GOT3 (cell line): ENCODE measurements around the gene ZNF516.

Experiments used
- DNase-seq: peaks from one replicate; lab custom pipeline; 2025; ENCODE audit warnings: mixed read lengths; lab: John Stamatoyannopoulos, UW

Gene ZNF516

DNA sequence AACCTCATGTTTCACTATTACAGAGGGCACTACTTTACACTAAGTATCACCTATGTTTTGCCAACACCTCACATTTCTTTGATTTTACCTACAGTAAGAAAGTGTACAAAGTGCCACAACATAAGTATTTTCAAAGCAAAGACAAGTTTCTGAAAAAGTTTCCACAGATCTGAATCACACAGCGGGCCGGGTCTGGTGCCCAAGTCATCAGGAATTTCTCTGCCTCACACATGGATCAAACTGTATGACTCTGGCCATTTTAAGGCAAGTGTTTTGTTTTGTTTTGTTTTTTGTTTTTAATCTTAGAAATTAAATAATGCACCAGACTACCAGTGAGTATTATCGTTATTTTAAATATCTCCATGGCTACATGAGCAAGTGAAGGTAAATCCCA lies 73.4 kb downstream of the ZNF516 start:
- DNase-seq: no peak

DNA sequence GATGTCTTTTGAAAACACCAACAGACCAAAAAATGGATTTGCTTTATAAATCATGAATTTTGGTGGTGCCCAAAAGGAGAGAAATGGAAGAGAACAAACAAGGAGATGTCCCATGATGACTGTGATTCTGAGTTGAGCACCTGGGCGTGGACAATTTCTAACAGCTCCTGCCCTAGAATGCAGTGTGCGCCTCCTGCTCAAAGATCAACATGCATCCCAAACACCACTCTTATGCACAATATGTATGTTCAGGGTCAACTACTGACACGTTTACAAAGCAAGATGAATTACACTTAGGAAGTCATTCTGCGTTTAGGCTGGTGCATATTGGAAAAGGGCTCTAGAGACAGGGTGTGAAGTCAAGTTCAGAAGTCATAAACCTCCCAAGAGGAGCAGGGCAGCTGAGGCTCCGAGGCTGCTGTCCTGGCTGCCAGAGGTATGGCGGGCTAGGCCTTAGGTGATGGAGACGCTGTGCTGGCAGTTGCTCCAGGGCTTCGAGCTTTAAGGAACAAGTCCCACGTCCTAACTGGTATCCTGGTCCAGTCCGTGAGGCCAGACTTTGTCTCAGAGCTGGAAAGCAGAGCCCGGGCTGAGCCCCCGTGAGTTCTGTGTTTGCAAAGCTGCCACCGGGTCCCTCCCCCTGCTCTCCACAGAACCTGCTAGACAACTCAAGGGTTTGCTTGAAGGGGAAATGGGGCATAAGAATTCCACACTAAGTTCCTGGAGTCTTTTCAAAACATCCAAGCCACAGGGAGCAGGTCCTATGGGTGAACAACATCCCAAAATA lies 74.0 kb downstream of the ZNF516 start:
- DNase-seq: no peak

- no peak for DNase-seq
Observed at GRCh38 chr18:76419811-76420210, 75.2 kb downstream of the ZNF516 start.

DNA sequence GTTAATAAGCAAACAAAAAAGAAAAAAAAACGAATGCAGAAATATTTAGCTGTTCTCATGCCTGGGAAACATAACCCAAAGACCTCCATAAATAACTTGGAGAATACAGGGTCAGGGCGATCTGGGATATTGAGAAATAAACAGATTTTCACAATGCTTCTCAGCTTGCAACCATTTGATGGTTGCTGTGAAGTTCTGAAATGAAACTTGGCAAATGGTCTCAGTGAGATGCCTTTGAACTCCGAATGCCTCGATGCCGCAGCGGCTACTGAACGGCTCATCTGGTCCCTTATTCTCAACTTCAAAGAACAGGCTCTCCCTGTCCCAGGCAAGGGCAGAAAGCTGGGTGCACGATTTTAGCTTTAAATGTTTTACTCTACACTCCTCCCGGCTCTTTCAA lies 78.1 kb downstream of the ZNF516 start:
- no peak for DNase-seq

GRCh38 chr18:76414936-76415621 lies 80.0 kb downstream of the ZNF516 start:
- DNase-seq: no peak

- DNase-seq: no peak
Observed at GRCh38 chr18:76412818-76413565, 82.0 kb downstream of the ZNF516 start.

DNA sequence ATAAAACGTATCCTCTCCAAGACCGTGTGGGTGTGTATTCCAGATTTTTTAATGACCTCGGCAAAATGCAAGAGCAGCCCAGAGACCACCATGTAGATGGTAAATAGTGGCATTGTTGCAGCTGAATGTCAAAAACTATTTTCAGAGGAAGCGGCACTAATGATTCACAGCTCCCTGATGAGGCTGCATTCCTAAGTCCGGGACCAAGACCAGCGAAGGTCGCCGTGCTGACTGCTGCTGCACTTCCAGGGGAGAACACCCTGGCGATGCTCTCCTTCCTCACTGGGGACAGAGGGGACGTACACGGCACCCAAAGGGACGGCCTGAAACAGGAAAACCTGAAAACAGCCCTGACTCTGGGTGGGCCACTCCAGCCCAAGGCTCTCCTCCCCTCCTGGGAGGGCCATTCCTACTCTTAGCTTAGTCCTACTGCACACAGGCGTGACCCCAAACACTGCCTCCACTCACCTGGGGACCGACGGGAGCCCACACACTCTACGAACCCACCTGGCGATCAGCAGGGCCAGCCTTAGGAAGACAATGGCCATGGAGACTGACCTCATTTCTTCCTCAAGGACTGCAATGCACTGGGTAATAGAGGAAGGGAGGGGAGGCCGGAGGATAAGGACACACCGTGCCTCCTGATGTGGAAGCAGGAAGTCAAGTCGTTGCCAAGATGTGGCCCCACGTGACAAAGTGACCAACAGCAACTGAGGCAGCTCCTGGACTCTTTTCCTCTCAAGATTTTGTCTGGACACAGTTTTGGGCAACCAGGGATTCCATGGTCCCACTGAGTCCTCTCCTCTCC lies 82.8 kb downstream of the ZNF516 start:
- DNase-seq: no peak

DNA sequence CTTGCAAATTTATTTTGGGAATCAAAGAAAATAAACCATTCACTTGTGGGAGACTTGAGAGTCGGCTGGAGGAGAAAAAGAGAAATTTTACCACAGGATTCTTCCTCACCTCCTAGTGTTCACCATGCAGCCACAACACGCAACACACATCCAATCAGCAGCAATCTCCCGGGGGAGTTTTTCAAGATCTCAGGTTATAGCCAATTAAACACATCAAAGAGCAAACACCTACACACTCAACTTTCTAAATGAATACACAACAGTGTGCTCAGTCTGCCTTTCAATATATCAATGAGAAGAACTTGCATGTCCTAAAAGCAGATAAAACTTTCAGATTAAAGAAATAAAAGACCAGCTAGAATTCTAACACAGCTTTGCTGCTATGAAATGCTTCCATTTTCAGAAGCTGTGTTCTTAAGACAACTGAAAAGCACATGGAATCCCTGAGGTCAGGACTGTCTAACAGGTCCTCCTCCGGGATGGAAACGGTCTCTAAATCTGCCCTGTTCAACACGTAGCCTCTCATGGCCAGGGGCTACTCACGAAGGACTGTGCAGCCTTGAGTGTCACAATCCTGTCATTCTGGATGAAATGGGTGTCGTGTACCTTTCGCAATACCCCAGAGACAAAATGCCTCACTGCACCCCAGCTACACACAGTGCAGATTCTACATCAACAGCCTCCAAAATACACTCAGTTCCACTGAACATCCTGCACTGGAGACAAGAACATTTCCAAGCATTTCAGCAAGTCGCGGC lies 84.2 kb downstream of the ZNF516 start:
- no peak for DNase-seq

GRCh38 chr18:76410033-76410432 lies 85.0 kb downstream of the ZNF516 start:
- no peak for DNase-seq

DNA sequence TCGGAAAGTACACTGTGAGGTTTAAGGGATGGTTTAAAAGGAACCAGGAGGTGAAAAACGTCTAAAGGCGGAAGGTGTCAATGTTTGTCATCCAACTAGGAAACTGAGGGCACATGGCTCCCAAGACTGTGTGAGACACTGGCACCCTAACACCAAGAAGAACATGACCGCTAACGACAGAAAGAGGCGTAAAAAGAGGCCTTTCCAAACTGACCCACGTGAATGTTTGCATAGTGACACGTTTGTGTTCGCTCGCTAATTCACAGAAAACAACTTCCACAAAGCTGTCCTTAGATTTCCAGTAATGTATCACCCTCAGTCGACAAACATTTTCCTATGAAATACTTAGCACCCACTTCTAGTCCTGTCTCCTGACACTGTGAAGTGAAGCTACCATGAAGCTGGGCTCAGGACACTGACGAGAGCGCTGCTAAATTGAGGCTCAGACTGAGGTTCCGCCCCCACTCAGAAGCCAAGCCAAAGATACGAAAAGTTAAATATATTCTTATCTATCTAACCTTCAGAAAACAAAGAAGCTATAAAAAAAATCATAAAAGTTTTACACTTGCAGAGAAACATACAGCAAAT lies 86.5 kb downstream of the ZNF516 start:
- no peak for DNase-seq

- DNase-seq: no peak
Observed at GRCh38 chr18:76407681-76408080, 87.4 kb downstream of the ZNF516 start.

GRCh38 chr18:76406791-76407190 lies 88.3 kb downstream of the ZNF516 start:
- no peak for DNase-seq

GRCh38 chr18:76405681-76406356 lies 89.2 kb downstream of the ZNF516 start:
- DNase-seq: no peak

GRCh38 chr18:76405280-76405679 lies 89.8 kb downstream of the ZNF516 start:
- DNase-seq: no peak

GRCh38 chr18:76404345-76404831 lies 90.7 kb downstream of the ZNF516 start:
- DNase-seq: no peak

GRCh38 chr18:76402026-76402990 lies 92.7 kb downstream of the ZNF516 start:
- DNase-seq: no peak

DNA sequence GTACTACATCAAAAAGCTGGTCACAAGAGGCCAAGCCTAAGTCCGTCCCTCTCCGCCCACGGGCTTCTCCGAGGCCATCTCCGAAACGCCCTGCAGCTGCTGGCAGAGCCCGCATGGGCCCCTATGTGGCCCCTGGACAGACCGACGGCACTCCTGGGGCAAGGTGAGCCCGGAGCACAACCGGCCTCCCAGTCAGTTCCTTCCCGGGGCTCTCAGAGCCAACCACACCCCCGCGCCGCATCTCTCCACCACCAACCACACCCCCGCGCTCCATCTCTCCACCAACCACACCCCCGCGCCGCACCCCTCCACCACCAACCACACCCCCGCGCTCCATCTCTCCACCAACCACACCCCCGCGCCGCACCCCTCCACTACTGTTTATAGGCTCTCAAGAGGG lies 93.5 kb downstream of the ZNF516 start:
- no peak for DNase-seq

DNA sequence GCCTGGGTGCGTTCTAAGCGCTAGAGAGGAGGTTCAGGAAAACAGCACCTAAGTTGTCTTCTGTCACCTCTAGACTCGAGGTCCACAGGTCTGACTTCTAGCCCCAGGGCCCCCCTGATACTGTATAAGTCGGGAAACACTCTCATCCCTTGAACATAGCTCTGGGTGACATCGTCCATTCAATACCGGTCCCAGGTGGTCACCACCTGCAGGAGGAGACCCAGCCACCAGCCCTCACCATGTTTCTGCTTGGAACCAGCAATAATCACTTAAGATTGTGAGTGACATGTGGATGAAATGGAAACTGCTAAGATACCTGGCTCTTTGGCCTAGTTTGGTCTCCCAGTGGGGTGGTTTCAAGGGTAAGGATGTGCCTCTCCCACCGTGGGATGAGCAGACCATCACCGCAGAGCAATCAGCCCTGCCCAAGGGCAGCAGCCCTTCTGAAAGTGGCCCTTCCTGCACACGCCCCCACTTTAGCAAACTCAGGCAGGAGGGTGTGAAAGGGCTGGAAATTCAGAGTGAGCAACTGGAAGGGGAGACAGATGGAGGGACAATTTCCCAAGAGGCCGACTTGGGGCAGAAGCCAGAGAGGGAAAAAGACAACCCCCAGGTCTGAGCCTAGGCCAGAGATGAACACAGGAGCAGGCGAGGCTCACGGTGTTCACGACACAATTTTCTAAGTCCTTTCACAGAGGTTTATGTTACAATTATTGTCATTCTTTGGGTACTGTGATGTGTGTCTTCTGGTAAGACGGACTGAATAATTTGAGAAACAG lies 95.2 kb downstream of the ZNF516 start:
- no peak for DNase-seq
